Skeletal muscle tissue (tissue), 4 donors: ENCODE measurements around the gene PAK1. TPM values are rescaled to one million over a fixed set of nuclear protein-coding genes. Genes with fewer than 3 reads are reported as not detected.
A peak's percentile ranks its signal among the peaks of the same experiment; 100 is the strongest.
"Not testable (repeated sequence)": the region's sequence is repeated elsewhere in the genome, so short reads cannot be mapped to it uniquely, and the experiment has no call there.

Experiments
- H3K27ac ChIP-seq: one replicate; pipeline ENCODE4 v1.7.0; 2013; ENCODE audit warnings: mild to moderate bottlenecking, low read depth, low read length, inconsistent platforms
- H3K27me3 ChIP-seq, 3 donors: one replicate each; pipeline ENCODE4 v1.7.0; 2013; ENCODE audit warnings: low read length in 3 of 3; ENCODE audit not compliant: control insufficient read depth in 3 of 3, insufficient read depth in 3 of 3
- H3K36me3 ChIP-seq, 3 donors: one replicate each; pipeline ENCODE4 v1.7.0; 2013; ENCODE audit warnings: low read length in 3 of 3; ENCODE audit not compliant: control insufficient read depth in 3 of 3, insufficient read depth in 3 of 3
- H3K4me1 ChIP-seq, 3 donors: one replicate each; pipeline ENCODE4 v1.7.0; 2013; ENCODE audit warnings: low read length in 3 of 3, mild to moderate bottlenecking in 3 of 3; ENCODE audit not compliant: control insufficient read depth in 3 of 3, insufficient read depth in 3 of 3
- H3K4me3 ChIP-seq, 3 donors: one replicate each; pipeline ENCODE4 v1.7.0; 2013; ENCODE audit warnings: low read length in 3 of 3
- H3K9ac ChIP-seq, 3 donors: one replicate each; pipeline ENCODE4 v1.7.0; 2013; ENCODE audit warnings: low read length in 3 of 3, mild to moderate bottlenecking in 3 of 3, moderate library complexity in 2 of 3, low read depth in 1 of 3
- H3K9me3 ChIP-seq, 3 donors: one replicate each; pipeline ENCODE4 v1.7.0; 2013; ENCODE audit warnings: low read length in 3 of 3; ENCODE audit not compliant: control insufficient read depth in 3 of 3
- total RNA-seq: library from RNA; depleted of rRNA; stranded (reverse); fragments of >200 nt; gene quantifications from one replicate; pipeline ENCODE4 v1.2.3, GENCODE V29; 2014
- donor health status: Osteomylitis.

PAK1 gene
- total RNA-seq, 1 donor from 2014 or later = 52.2 TPM

GRCh38 chr11:77397631-77398030 is 76.3 kb downstream of the PAK1 start:
- peaks cover 32 to 53% (median 46%) of the 10 kb centered on the region in 3 donors for H3K4me1 ChIP-seq
- no peaks in the 10 kb centered on the region for H3K9me3 ChIP-seq
- H3K36me3 ChIP-seq = no peaks in the 10 kb centered on the region
- no peak overlapping the region for H3K4me3 ChIP-seq
- no peaks in the 10 kb centered on the region for H3K27me3 ChIP-seq
- no peak overlapping the region for H3K9ac ChIP-seq
- no peak overlapping the region for H3K27ac ChIP-seq

DNA sequence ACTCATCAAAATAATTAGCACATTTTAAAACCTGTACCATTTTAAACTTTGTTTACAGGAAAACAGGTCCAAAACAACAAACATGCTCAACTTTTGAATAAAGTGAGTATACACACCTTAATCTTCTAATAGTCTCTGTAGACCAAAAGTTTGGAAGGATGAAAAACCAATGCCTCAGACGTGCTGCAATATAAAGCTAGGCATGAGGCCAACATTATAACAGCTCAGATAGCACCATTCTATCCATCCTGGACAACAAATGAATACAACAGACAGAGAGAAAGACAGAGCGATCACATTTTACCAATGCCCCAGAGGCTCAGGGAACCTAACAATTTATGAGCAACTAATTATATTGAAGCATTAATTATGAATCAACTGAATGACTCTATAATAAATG is 77.0 kb downstream of the PAK1 start:
- no peak overlapping the region for H3K4me3 ChIP-seq
- H3K9ac ChIP-seq = no peak overlapping the region
- H3K27ac ChIP-seq = no peak overlapping the region
- H3K27me3 ChIP-seq = no peaks in the 10 kb centered on the region
- H3K9me3 ChIP-seq = no peaks in the 10 kb centered on the region
- no peaks in the 10 kb centered on the region for H3K36me3 ChIP-seq
- peaks cover 32 to 49% (median 48%) of the 10 kb centered on the region in 3 donors for H3K4me1 ChIP-seq

- H3K27ac ChIP-seq = peak overlapping the region; percentile 2
- H3K36me3 ChIP-seq = no peaks in the 10 kb centered on the region
Measured at GRCh38 chr11:77396305-77396704, 77.6 kb downstream of the PAK1 start.

DNA sequence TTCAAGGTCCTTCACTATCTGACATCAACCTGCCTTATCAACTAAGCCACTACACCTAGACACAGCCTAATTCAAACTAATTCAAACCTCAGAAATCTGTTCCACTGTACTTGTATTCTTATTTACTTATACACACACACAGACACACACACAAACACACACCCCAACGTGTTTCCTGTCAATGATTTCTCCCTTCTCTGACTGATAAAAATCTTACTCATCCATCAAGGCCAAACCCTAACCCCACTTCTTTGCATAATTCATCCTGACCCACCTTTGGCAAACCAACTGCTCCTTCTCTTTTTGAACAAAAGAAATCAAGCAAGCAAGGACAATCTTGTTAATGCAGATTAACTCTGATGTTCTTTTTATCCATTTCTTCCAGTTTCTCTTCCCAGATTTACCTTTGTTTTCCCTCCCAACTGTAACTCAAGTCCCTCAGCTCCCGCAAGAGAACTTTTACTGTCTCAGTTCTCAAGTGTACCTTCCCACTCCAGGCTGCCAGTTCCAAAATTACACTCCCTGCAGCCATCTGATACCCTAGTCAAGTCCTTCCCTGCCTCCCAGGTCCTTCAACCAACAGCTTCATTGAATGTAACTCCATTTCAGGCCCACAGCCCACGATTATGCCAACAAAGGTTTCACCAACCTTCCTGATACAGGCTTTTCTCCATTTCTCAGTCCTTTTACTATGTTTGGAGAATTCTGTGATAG is 78.3 kb downstream of the PAK1 start:
- H3K27ac ChIP-seq = peak overlapping the region; percentile 2
- peak overlapping the region in 2 of 3 donors; percentile 7 to 9 for H3K9ac ChIP-seq
- no peaks in the 10 kb centered on the region for H3K36me3 ChIP-seq
- peak overlapping the region; percentile 16 to 33 (median 31) for H3K4me3 ChIP-seq
- H3K27me3 ChIP-seq = no peaks in the 10 kb centered on the region
- H3K4me1 ChIP-seq = peaks cover 25 to 39% (median 37%) of the 10 kb centered on the region in 3 donors
- H3K9me3 ChIP-seq = no peaks in the 10 kb centered on the region

More at GRCh38 chr11:77396305-77396704, 77.6 kb downstream of the PAK1 start:
- Histone ChIP-seq H3K9ac (no peak overlapping the region), H3K27me3 (no peaks in the 10 kb centered on the region), H3K9me3 (no peaks in the 10 kb centered on the region), H3K4me3 (peak overlapping the region in 2 of 3 donors; percentile 5 to 31), H3K4me1 (peaks cover 29 to 43% (median 43%) of the 10 kb centered on the region in 3 donors)

GRCh38 chr11:77392842-77393241 is 81.1 kb downstream of the PAK1 start:
- H3K4me1 ChIP-seq = peaks cover 20 to 33% (median 31%) of the 10 kb centered on the region in 3 donors
- H3K36me3 ChIP-seq = no peaks in the 10 kb centered on the region
- H3K9ac ChIP-seq = no peak overlapping the region
- no peaks in the 10 kb centered on the region for H3K27me3 ChIP-seq
- no peaks in the 10 kb centered on the region for H3K9me3 ChIP-seq
- H3K27ac ChIP-seq = no peak overlapping the region
- no peak overlapping the region for H3K4me3 ChIP-seq

GRCh38 chr11:77387701-77388100 is 86.2 kb downstream of the PAK1 start:
- no peaks in the 10 kb centered on the region for H3K27me3 ChIP-seq
- H3K4me3 ChIP-seq = no peak overlapping the region
- H3K36me3 ChIP-seq = no peaks in the 10 kb centered on the region
- H3K9ac ChIP-seq = no peak overlapping the region
- H3K9me3 ChIP-seq = no peaks in the 10 kb centered on the region
- peaks cover 0 to 23% (median 13%) of the 10 kb centered on the region in 3 donors for H3K4me1 ChIP-seq
- no peak overlapping the region for H3K27ac ChIP-seq

GRCh38 chr11:77386178-77386577 is 87.7 kb downstream of the PAK1 start:
- H3K9ac ChIP-seq = no peak overlapping the region
- H3K27me3 ChIP-seq = no peaks in the 10 kb centered on the region
- H3K27ac ChIP-seq = peak overlapping the region; percentile 13
- H3K4me1 ChIP-seq = peaks cover 2 to 30% (median 17%) of the 10 kb centered on the region in 3 donors
- H3K9me3 ChIP-seq = no peaks in the 10 kb centered on the region
- H3K36me3 ChIP-seq = no peaks in the 10 kb centered on the region
- H3K4me3 ChIP-seq = no peak overlapping the region

GRCh38 chr11:77385255-77385771 is 88.6 kb downstream of the PAK1 start:
- not testable (repeated sequence) for H3K9ac ChIP-seq, H3K27me3 ChIP-seq, H3K9me3 ChIP-seq, H3K4me3 ChIP-seq, H3K36me3 ChIP-seq
- peaks cover 2 to 30% (median 17%) of the 10 kb centered on the region in 3 donors for H3K4me1 ChIP-seq
- H3K27ac ChIP-seq = peak overlapping the region; percentile 13

DNA sequence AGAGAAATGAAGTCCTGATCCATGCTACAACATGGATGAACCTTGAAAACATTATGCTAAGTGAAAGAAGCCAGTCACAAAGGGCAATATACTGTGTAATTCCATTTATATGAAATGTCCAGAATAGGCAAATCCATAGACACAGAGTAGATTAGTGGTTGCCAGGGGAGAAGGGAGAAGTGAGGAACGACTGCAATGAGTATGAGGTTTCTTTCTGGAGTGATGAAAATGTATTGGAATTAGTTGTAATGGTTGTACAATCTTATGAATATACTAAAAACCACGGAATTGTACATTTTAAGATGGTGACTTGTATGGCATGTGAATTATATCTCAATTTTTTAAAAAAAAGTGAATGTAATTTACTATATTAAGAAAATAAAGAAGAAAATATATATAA is 89.3 kb downstream of the PAK1 start:
- Histone ChIP-seq H3K9ac (no peak overlapping the region), H3K27ac (no peak overlapping the region), H3K9me3 (no peaks in the 10 kb centered on the region), H3K36me3 (peaks cover 0 to 3% (median 2%) of the 10 kb centered on the region in 3 donors), H3K27me3 (no peaks in the 10 kb centered on the region), H3K4me1 (peaks cover 2 to 30% (median 17%) of the 10 kb centered on the region in 3 donors), H3K4me3 (no peak overlapping the region)

- H3K9ac ChIP-seq = not testable (repeated sequence)
Measured at GRCh38 chr11:77383349-77383748, 90.5 kb downstream of the PAK1 start.

More at GRCh38 chr11:77383349-77383748, 90.5 kb downstream of the PAK1 start:
- peaks cover 0 to 12% (median 9%) of the 10 kb centered on the region in 3 donors for H3K36me3 ChIP-seq
- H3K27ac ChIP-seq, H3K27me3 ChIP-seq, H3K4me3 ChIP-seq, H3K9me3 ChIP-seq: not testable (repeated sequence)
- peaks cover 2 to 30% (median 17%) of the 10 kb centered on the region in 3 donors for H3K4me1 ChIP-seq
